ENCODE data around the gene RASSF6. TPM values are rescaled to one million over a fixed set of nuclear protein-coding genes. Genes with fewer than 3 reads are reported as not detected.

Gene RASSF6
- total RNA-seq, 1 experiment from 2014 or later, result 0.22 TPM

- no peak overlapping the region for H3K23ac ChIP-seq (ENCODE audit: insufficient read length, low read depth, low read length)
- no peak overlapping the region for H4K8ac ChIP-seq (replicated peaks; ENCODE audit: insufficient read length, low read depth, low read length)
- H3K4me2 ChIP-seq (ENCODE audit: insufficient read depth, insufficient read length, low read length), result no peak overlapping the region
- H2BK120ac ChIP-seq (ENCODE audit: low read depth, low read length, poor library complexity, severe bottlenecking), result no peak overlapping the region
- no peak overlapping the region for H3K9ac ChIP-seq (ENCODE audit: extremely low read depth, insufficient read length, low read length)
- H2BK20ac ChIP-seq (ENCODE audit: low read depth, low read length, poor library complexity, severe bottlenecking), result no peak overlapping the region
- no peak overlapping the region for H3K4me3 Mint-ChIP-seq
- no peaks in the 10 kb centered on the region for H3K27me3 Mint-ChIP-seq (ENCODE audit: low read depth)
- no peak overlapping the region for H3K56ac ChIP-seq (ENCODE audit: insufficient read length, low read depth, low read length)
- H3K9me3 Mint-ChIP-seq, result no peaks in the 10 kb centered on the region
- H3T11ph ChIP-seq (ENCODE audit: low read length), result no peak overlapping the region
- H3K4me1 Mint-ChIP-seq, result peaks cover 0 to 6% of the 10 kb centered on the region in 2 experiments; a peak in 3 of 4 replicates
- TF ChIP-seq, protein P1, sequence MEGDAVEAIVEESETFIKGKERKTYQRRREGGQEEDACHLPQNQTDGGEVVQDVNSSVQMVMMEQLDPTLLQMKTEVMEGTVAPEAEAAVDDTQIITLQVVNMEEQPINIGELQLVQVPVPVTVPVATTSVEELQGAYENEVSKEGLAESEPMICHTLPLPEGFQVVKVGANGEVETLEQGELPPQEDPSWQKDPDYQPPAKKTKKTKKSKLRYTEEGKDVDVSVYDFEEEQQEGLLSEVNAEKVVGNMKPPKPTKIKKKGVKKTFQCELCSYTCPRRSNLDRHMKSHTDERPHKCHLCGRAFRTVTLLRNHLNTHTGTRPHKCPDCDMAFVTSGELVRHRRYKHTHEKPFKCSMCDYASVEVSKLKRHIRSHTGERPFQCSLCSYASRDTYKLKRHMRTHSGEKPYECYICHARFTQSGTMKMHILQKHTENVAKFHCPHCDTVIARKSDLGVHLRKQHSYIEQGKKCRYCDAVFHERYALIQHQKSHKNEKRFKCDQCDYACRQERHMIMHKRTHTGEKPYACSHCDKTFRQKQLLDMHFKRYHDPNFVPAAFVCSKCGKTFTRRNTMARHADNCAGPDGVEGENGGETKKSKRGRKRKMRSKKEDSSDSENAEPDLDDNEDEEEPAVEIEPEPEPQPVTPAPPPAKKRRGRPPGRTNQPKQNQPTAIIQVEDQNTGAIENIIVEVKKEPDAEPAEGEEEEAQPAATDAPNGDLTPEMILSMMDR (conservative IDR thresholded peaks at IDR 0.05), result no peak
- H4K91ac ChIP-seq (ENCODE audit: insufficient read length, low read depth, low read length), result no peak overlapping the region
- no peaks in the 10 kb centered on the region for H3K36me3 Mint-ChIP-seq (ENCODE audit: insufficient read depth in 1 of 3, low read depth in 3 of 3)
- H2BK5ac ChIP-seq (ENCODE audit: insufficient read length, low read length), result no peak overlapping the region
- H3K27me3 ChIP-seq (ENCODE audit: insufficient read depth, low read length), result no peaks in the 10 kb centered on the region
- H4K5ac ChIP-seq (ENCODE audit: insufficient read length, low read depth, low read length), result no peak overlapping the region
- no peak overlapping the region for H3K27ac Mint-ChIP-seq
- H3K79me1 ChIP-seq (ENCODE audit: insufficient read depth, low read depth, low read length, poor library complexity, severe bottlenecking), result no peaks in the 10 kb centered on the region
- no peaks in the 10 kb centered on the region for H4K20me1 ChIP-seq (ENCODE audit: control insufficient read depth, insufficient read depth, insufficient read length)
- H3K18ac ChIP-seq (ENCODE audit: insufficient read length, low read depth, low read length), result no peak overlapping the region
- no peak overlapping the region for H3K4ac ChIP-seq (ENCODE audit: low read depth, low read length)
- no peak for DNase-seq
- no CpG with 5 or more reads among the region's 3 CpGs for WGBS (ENCODE audit: extremely low coverage, insufficient read length, low lambda C conversion rate)
- H2BK15ac ChIP-seq (ENCODE audit: low read depth, low read length), result no peak overlapping the region
- H3K4me1 ChIP-seq (ENCODE audit: insufficient read depth, low read length), result no peaks in the 10 kb centered on the region
- no peaks in the 10 kb centered on the region for H3K79me2 ChIP-seq (ENCODE audit: insufficient read depth, low read length)
- no peak overlapping the region for H2BK12ac ChIP-seq (ENCODE audit: insufficient read length, low read depth, low read length)
- no peak overlapping the region for H2AFZ ChIP-seq (ENCODE audit: low read length)
- H3K23me2 ChIP-seq (ENCODE audit: insufficient read length, low read depth, low read length, poor library complexity, severe bottlenecking), result no peaks in the 10 kb centered on the region
- H2AK5ac ChIP-seq (ENCODE audit: insufficient read length, low read length), result no peak overlapping the region
- no peak overlapping the region for H3K14ac ChIP-seq (ENCODE audit: insufficient read depth, low read length)
- H3K9me3 ChIP-seq (ENCODE audit: control insufficient read depth, low read depth, low read length), result no peaks in the 10 kb centered on the region
- no peak overlapping the region for H3K27ac ChIP-seq (ENCODE audit: insufficient read length, low read depth, low read length)
Measured at GRCh38 chr4:73648478-73648877, 28.2 kb upstream of the RASSF6 start.
